ENCODE measurements around the gene DENND10.
"Not testable (repeated sequence)": the region's sequence is repeated elsewhere in the genome, so short reads cannot be mapped to it uniquely, and the experiment has no call there.

DNA sequence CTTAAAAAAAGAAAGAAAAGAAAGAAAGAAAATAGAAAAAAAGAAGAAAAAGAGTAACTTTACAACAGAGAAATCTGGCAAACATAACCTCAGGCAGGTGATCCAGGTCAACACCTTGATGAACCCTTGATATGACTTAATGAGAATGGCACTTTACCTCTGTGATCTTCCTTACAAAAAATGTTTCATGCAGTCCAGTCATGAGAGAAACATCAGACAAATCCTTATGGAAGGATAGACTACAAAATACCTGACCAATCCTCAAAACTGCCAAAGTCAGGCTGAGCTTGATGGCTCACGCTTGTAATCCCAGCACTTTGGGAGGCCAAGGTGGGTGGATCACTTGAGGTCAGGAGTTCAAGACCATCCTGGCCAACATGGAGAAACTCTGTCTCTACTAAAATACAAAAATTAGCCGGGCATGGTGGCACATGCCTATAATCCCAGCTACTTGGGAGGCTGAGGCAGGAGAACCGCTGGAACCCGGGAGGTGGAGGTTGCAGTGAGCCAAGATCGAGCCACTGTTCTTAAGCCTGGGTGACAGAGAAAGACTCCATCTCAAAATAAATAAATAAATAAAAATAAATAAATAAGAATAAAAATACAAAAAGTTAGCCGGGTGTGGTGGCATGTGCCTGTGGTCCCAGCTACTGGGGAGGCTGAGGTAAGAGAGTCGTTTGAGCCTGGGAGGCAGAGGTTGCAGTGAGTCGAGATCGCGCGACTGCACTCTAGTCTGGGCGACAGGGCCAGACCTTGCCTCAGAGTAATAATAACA is 7.1 kb upstream of the DENND10 start:
- not testable (repeated sequence) for TF ChIP-seq POLR2A (IDR thresholded peaks at IDR 0.05)
- TF ChIP-seq, protein P1, sequence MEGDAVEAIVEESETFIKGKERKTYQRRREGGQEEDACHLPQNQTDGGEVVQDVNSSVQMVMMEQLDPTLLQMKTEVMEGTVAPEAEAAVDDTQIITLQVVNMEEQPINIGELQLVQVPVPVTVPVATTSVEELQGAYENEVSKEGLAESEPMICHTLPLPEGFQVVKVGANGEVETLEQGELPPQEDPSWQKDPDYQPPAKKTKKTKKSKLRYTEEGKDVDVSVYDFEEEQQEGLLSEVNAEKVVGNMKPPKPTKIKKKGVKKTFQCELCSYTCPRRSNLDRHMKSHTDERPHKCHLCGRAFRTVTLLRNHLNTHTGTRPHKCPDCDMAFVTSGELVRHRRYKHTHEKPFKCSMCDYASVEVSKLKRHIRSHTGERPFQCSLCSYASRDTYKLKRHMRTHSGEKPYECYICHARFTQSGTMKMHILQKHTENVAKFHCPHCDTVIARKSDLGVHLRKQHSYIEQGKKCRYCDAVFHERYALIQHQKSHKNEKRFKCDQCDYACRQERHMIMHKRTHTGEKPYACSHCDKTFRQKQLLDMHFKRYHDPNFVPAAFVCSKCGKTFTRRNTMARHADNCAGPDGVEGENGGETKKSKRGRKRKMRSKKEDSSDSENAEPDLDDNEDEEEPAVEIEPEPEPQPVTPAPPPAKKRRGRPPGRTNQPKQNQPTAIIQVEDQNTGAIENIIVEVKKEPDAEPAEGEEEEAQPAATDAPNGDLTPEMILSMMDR (IDR thresholded peaks at IDR 0.05), result not testable (repeated sequence)

Measured in heart left ventricle (tissue), 13 donors.